Activated T-cell treated with anti-CD3 and anti-CD28 coated beads for 48 hours (primary cell): ENCODE data around the gene NAT9.

Source experiments
- DNase-seq: peaks from one replicate; pipeline ENCODE4 v3.0.0-alpha.2; 2020; ENCODE audit warnings: low read depth

The NAT9 gene

DNA sequence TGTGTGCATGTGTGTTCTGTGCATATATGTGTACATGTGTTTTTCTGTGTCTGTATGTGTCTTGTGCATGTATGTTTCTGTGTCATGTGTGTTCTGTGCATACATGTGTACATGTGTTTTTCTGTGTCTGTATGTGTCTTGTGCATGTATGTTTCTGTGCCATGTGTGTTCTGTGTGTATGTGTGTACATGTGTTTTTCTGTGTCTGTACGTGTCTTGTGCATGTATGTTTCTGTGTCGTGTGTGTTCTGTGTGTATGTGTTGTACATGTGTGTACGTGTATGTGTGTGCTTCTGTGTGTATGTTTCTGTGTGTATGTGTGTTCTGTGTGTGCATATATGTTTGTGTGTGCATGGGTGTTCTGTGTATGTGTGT, 47.5 kb downstream of the NAT9 start:
- no peak for DNase-seq

- DNase-seq, result no peak
Measured at GRCh38 chr17:74728033-74728701, 48.0 kb downstream of the NAT9 start.

DNA sequence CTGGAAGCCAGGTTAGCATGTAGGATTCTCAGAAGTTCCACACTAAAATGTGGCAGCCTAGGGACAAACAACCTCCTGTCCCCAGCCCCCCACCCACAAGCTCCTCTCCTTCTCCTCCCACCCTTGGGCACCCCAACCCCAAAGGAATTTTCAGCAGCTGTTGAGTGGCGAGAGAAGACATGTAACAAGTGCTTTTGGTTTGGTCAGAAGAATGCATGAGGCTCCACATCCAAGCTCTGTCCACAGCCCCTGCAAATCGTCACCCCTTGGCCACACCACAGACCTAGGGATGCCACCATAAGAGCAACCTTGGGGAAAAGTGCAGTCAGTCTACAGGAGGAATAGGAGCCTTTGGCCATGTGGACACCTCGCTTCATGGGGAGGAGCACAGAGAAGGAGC, 51.0 kb downstream of the NAT9 start:
- no peak for DNase-seq

GRCh38 chr17:74723891-74724290, 52.3 kb downstream of the NAT9 start:
- DNase-seq, result no peak

DNA sequence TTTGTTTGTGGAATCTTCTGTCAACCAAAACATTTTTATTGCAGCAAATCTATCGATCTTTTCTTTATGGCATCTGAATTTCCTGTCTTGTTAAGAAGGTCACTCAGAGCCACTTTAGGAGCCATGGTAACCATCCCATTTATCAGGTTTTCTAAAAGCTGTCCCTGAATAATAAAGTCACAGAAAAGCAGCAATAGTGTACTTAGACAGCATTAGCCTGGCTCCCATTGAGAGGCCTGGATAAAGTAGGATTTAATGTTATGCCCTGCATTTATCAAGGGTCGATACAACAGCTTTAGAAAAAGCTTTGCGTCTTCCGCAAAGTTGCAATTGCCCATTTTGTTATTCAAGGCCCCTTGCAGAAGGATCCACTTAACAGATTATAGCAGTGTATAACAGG, 53.4 kb downstream of the NAT9 start:
- DNase-seq, result no peak
